GM12891 (cell line): Measurements from ENCODE around the gene ZSCAN21.

Experiments
- POLR2A ChIP-seq: IDR thresholded peaks from 2 replicates; pipeline ENCODE4 v1.6.1; 2011; ENCODE audit warnings: low read depth, low read length, control low read depth
- POLR2AphosphoS5 ChIP-seq: IDR thresholded peaks from 2 replicates; pipeline ENCODE4 v1.6.1; 2011; ENCODE audit warnings: low read depth, low read length, control low read depth
- TAF1 ChIP-seq: IDR thresholded peaks from 2 replicates; pipeline ENCODE4 v1.6.1; 2011; ENCODE audit warnings: low read depth, low read length, control low read depth

DNA sequence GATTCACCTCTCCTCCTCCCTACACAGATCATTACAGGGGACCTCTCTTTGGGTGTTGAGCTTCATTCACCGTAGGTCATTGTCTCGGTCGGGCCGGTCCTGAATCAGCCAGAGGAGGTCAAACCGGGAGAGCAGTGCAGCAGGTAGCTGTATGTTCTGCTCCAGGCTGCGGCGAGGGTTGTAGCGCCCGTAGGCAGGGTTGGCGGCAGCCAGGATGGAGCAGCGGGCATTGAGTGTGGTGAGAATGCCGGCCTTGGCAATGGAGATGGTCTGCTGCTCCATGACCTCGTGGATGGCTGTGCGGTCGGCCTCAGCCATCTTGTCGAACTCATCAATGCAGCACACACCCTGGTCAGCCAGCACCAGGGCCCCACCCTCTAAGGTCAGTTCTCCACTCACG lies 46.1 kb downstream of the ZSCAN21 start:
- TF ChIP-seq POLR2A: no peak
- no peak for TF ChIP-seq TAF1
- no peak for TF ChIP-seq POLR2AphosphoS5
